LNCAP (cell line): Measurements from ENCODE around the gene RNF151.

Source experiments
- CTCF ChIP-seq: fragments of 450-650 bp; IDR thresholded peaks from 2 replicates; pipeline ENCODE4 v1.5.1; 2017; ENCODE audit warnings: mild to moderate bottlenecking

The RNF151 gene

GRCh38 chr16:1978476-1979120 lies 11.9 kb downstream of the RNF151 start:
- no peak for TF ChIP-seq CTCF

GRCh38 chr16:1979271-1980029 lies 12.8 kb downstream of the RNF151 start:
- TF ChIP-seq CTCF, result no peak

GRCh38 chr16:1980030-1980769 lies 13.5 kb downstream of the RNF151 start:
- no peak for TF ChIP-seq CTCF

- no peak for TF ChIP-seq CTCF
Observed at GRCh38 chr16:1980770-1981087, 14.1 kb downstream of the RNF151 start.

- TF ChIP-seq CTCF, result no peak
Observed at GRCh38 chr16:1981398-1981836, 14.8 kb downstream of the RNF151 start, which contains the start of gene NOXO1. TSS of gene NOXO1 (minus strand) at chr16:1981469. CDS start at chr16:1981179, 290 bp downstream.

- no peak for TF ChIP-seq CTCF
Observed at GRCh38 chr16:1982013-1982433, 15.4 kb downstream of the RNF151 start.

GRCh38 chr16:1982991-1983543 lies 16.4 kb downstream of the RNF151 start:
- TF ChIP-seq CTCF, result no peak
